Measurements from ENCODE around the gene GNG8. TPM values are rescaled to one million over a fixed set of nuclear protein-coding genes. Genes with fewer than 3 reads are reported as not detected.

Gene GNG8
- total RNA-seq, 1 experiment from 2014 or later, result not detected

GRCh38 chr19:46634045-46634655 lies 1.9 kb downstream of the GNG8 start:
- no peaks in the 10 kb centered on the region for H3K36me3 ChIP-seq (ENCODE audit: control insufficient read depth in 1 of 2, insufficient read depth in 2 of 2, low read length in 2 of 2)
- peaks cover 14 to 29% of the 10 kb centered on the region in 2 experiments for H3K4me1 ChIP-seq (ENCODE audit: control insufficient read depth in 1 of 2, insufficient read depth in 2 of 2, low read length in 2 of 2)
- ChIA-PET POLR2A (no interaction called here), RAD21 (ENCODE audit: low non-redundant PET in 1 of 2, low total read pairs in 2 of 2, uncharacterized antibody in 2 of 2, unreplicated experiment in 2 of 2) (no interaction called here), CTCF (no interaction called here)
- DNase-seq (ENCODE audit: low read depth, low spot score), result peak; percentile 87
- peak overlapping the region; percentile 95 for H3K4me2 ChIP-seq (ENCODE audit: low read length)
- no peak overlapping the region for H2AFZ ChIP-seq (ENCODE audit: low read depth, low read length, poor library complexity, severe bottlenecking)
- no peaks in the 10 kb centered on the region for H3K27me3 ChIP-seq (ENCODE audit: insufficient read depth, low read length)
- no TSS peak for BruUV-seq (replicated peaks)
- ATAC-seq, result peak; percentile 81
- H3K4me3 ChIP-seq (replicated peaks in 1 of 2; ENCODE audit: low read depth in 1 of 2, low read length in 2 of 2), result peak overlapping the region; percentile 40 to 57
- H4K20me1 ChIP-seq (ENCODE audit: insufficient read depth), result no peaks in the 10 kb centered on the region
- no peak overlapping the region; the same call in 1 of the 2 replicates for H3K27ac ChIP-seq (ENCODE audit: low read depth, low read length)
- no peaks in the 10 kb centered on the region for H3K79me2 ChIP-seq (ENCODE audit: insufficient read depth, low read length)
- TF ChIP-seq POLR2AphosphoS5 (IDR thresholded peaks at IDR 0.05; ENCODE audit: low read depth, low read length) (peak; percentile 68), SRF (IDR thresholded peaks at IDR 0.05; ENCODE audit: low read depth) (no peak), CBX3 (IDR thresholded peaks at IDR 0.05; ENCODE audit: low read depth) (no peak), ATF3 (IDR thresholded peaks at IDR 0.05) (no peak), SIN3A (IDR thresholded peaks at IDR 0.05; ENCODE audit: low read depth) (no peak)
- H3K9ac ChIP-seq (ENCODE audit: low read length), result peak overlapping the region; percentile 57
- H3K9me2 ChIP-seq (ENCODE audit: insufficient read depth), result no peaks in the 10 kb centered on the region
- no peaks in the 10 kb centered on the region for H3K9me3 ChIP-seq (ENCODE audit: control insufficient read depth in 1 of 2, insufficient read depth in 1 of 2, low read depth in 1 of 2, low read length in 2 of 2)
- intact Hi-C loops (cut with micrococcal nuclease), result no loop called here

- Histone ChIP-seq H3K4me2 (ENCODE audit: low read length) (peak overlapping the region; percentile 95), H3K9me2 (ENCODE audit: insufficient read depth) (no peaks in the 10 kb centered on the region), H3K27me3 (ENCODE audit: insufficient read depth, low read length) (no peaks in the 10 kb centered on the region), H3K4me1 (ENCODE audit: control insufficient read depth in 1 of 2, insufficient read depth in 2 of 2, low read length in 2 of 2) (peaks cover 12 to 20% of the 10 kb centered on the region in 2 experiments; a peak in 3 of 4 replicates), H3K9ac (ENCODE audit: low read length) (0 out of 2 replicates have a peak overlapping the region, but pooled peaks have one; percentile 57), H3K36me3 (ENCODE audit: control insufficient read depth in 1 of 2, insufficient read depth in 2 of 2, low read length in 2 of 2) (no peaks in the 10 kb centered on the region), H3K27ac (ENCODE audit: low read depth, low read length) (no peak overlapping the region), H3K9me3 (ENCODE audit: control insufficient read depth in 1 of 2, insufficient read depth in 1 of 2, low read depth in 1 of 2, low read length in 2 of 2) (no peaks in the 10 kb centered on the region), H4K20me1 (ENCODE audit: insufficient read depth) (no peaks in the 10 kb centered on the region), H3K79me2 (ENCODE audit: insufficient read depth, low read length) (no peaks in the 10 kb centered on the region), H2AFZ (ENCODE audit: low read depth, low read length, poor library complexity, severe bottlenecking) (no peak overlapping the region), H3K4me3 (replicated peaks in 1 of 2; ENCODE audit: low read depth in 1 of 2, low read length in 2 of 2) (no peak overlapping the region)
- TF ChIP-seq ZFX (IDR thresholded peaks at IDR 0.05) (no peak), EZH2 (IDR thresholded peaks at IDR 0.05) (no peak), EZH2phosphoT487 (IDR thresholded peaks at IDR 0.05; ENCODE audit: borderline replicate concordance) (no peak), POLR2A (IDR thresholded peaks at IDR 0.05; ENCODE audit: borderline replicate concordance, extremely low read depth, insufficient read depth, insufficient read length) (no peak), FOSL1 (IDR thresholded peaks at IDR 0.05; ENCODE audit: low read depth) (no peak), POLR2AphosphoS5 (IDR thresholded peaks at IDR 0.05; ENCODE audit: low read depth, low read length) (no peak), ATF3 (IDR thresholded peaks at IDR 0.05) (no peak), SP1 (IDR thresholded peaks at IDR 0.05; ENCODE audit: low read depth) (no peak), JUND (IDR thresholded peaks at IDR 0.05) (no peak), CEBPB (IDR thresholded peaks at IDR 0.05; ENCODE audit: low read depth) (no peak)
- DNase-seq (ENCODE audit: low read depth, low spot score) (no peak), ATAC-seq (no peak)
- ChIA-PET CTCF (no interaction called here), POLR2A (interaction anchor here (0.6 kb wide), 1 partner anchor 875 kb away, joined by 3 read pairs; no protein-coding TSS in a partner anchor), RAD21 (ENCODE audit: low non-redundant PET in 1 of 2, low total read pairs in 2 of 2, uncharacterized antibody in 2 of 2, unreplicated experiment in 2 of 2) (no interaction called here)
- BruUV-seq (replicated peaks), result no TSS peak
- intact Hi-C loops (cut with micrococcal nuclease), result no loop called here
These were observed 2.9 kb downstream of the GNG8 start for GRCh38 chr19:46633130-46633529.

Data from HCT116 (cell line).